ENCODE data around the gene DBT.
A peak's percentile ranks its signal among the peaks of the same experiment; 100 is the strongest.

The DBT gene

DNA sequence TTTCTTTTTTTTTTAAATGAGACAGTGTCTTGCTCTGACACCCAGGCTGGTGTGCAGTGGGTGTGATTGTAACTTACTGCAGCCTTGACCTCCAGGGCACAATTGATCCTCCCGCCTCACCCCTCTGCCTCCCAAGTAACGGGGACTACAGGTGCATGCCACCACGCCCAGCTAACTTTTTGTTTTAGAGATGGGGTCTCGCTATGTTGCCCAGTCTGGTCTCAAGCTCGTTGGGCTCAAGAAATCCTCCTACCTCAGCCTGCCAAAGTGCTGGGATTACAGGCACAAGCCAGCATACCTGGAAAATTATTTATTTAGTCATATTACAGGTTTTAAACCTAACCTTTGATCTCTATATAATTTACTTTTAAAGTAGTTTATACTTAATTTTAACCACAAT lies 84.9 kb downstream of the DBT start:
- ATAC-seq: no peak
- no peak for TF ChIP-seq ARNTL (CRISPR knock-in tag; IDR thresholded peaks at IDR 0.05; ENCODE audit: borderline replicate concordance, low read depth)
- TF ChIP-seq, protein P1, sequence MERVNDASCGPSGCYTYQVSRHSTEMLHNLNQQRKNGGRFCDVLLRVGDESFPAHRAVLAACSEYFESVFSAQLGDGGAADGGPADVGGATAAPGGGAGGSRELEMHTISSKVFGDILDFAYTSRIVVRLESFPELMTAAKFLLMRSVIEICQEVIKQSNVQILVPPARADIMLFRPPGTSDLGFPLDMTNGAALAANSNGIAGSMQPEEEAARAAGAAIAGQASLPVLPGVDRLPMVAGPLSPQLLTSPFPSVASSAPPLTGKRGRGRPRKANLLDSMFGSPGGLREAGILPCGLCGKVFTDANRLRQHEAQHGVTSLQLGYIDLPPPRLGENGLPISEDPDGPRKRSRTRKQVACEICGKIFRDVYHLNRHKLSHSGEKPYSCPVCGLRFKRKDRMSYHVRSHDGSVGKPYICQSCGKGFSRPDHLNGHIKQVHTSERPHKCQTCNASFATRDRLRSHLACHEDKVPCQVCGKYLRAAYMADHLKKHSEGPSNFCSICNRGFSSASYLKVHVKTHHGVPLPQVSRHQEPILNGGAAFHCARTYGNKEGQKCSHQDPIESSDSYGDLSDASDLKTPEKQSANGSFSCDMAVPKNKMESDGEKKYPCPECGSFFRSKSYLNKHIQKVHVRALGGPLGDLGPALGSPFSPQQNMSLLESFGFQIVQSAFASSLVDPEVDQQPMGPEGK (CRISPR knock-in tag; IDR thresholded peaks at IDR 0.05; ENCODE audit: borderline replicate concordance): no peak
- TF ChIP-seq RARB (CRISPR knock-in tag; IDR thresholded peaks at IDR 0.05): no peak
- no peak for TF ChIP-seq ESRRG (CRISPR knock-in tag; IDR thresholded peaks at IDR 0.05)
- TF ChIP-seq ZFP30 (CRISPR knock-in tag; IDR thresholded peaks at IDR 0.05): no peak
- no peak for TF ChIP-seq GLIS3 (CRISPR knock-in tag; IDR thresholded peaks at IDR 0.05)
- TF ChIP-seq CSDC2 (CRISPR knock-in tag; IDR thresholded peaks at IDR 0.05): no peak
- TF ChIP-seq, protein P2, sequence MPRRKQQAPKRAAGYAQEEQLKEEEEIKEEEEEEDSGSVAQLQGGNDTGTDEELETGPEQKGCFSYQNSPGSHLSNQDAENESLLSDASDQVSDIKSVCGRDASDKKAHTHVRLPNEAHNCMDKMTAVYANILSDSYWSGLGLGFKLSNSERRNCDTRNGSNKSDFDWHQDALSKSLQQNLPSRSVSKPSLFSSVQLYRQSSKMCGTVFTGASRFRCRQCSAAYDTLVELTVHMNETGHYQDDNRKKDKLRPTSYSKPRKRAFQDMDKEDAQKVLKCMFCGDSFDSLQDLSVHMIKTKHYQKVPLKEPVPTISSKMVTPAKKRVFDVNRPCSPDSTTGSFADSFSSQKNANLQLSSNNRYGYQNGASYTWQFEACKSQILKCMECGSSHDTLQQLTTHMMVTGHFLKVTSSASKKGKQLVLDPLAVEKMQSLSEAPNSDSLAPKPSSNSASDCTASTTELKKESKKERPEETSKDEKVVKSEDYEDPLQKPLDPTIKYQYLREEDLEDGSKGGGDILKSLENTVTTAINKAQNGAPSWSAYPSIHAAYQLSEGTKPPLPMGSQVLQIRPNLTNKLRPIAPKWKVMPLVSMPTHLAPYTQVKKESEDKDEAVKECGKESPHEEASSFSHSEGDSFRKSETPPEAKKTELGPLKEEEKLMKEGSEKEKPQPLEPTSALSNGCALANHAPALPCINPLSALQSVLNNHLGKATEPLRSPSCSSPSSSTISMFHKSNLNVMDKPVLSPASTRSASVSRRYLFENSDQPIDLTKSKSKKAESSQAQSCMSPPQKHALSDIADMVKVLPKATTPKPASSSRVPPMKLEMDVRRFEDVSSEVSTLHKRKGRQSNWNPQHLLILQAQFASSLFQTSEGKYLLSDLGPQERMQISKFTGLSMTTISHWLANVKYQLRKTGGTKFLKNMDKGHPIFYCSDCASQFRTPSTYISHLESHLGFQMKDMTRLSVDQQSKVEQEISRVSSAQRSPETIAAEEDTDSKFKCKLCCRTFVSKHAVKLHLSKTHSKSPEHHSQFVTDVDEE (CRISPR knock-in tag; IDR thresholded peaks at IDR 0.05): no peak
- TF ChIP-seq ZC3H10 (CRISPR knock-in tag; IDR thresholded peaks at IDR 0.05): no peak
- TF ChIP-seq ZNF70 (CRISPR knock-in tag; IDR thresholded peaks at IDR 0.05): no peak
- TF ChIP-seq TCF4 (CRISPR knock-in tag; IDR thresholded peaks at IDR 0.05; ENCODE audit: borderline replicate concordance): no peak
- TF ChIP-seq, protein P3, sequence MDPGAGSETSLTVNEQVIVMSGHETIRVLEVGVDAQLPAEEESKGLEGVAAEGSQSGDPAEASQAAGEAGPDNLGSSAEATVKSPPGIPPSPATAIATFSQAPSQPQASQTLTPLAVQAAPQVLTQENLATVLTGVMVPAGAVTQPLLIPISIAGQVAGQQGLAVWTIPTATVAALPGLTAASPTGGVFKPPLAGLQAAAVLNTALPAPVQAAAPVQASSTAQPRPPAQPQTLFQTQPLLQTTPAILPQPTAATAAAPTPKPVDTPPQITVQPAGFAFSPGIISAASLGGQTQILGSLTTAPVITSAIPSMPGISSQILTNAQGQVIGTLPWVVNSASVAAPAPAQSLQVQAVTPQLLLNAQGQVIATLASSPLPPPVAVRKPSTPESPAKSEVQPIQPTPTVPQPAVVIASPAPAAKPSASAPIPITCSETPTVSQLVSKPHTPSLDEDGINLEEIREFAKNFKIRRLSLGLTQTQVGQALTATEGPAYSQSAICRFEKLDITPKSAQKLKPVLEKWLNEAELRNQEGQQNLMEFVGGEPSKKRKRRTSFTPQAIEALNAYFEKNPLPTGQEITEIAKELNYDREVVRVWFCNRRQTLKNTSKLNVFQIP (CRISPR knock-in tag; IDR thresholded peaks at IDR 0.05; ENCODE audit: borderline replicate concordance, low read depth): no peak
- TF ChIP-seq ISL1 (CRISPR knock-in tag; IDR thresholded peaks at IDR 0.05): no peak
- no peak for TF ChIP-seq OSR1 (CRISPR knock-in tag; IDR thresholded peaks at IDR 0.05)
- TF ChIP-seq SNAI2 (CRISPR knock-in tag; IDR thresholded peaks at IDR 0.05): no peak

DNA sequence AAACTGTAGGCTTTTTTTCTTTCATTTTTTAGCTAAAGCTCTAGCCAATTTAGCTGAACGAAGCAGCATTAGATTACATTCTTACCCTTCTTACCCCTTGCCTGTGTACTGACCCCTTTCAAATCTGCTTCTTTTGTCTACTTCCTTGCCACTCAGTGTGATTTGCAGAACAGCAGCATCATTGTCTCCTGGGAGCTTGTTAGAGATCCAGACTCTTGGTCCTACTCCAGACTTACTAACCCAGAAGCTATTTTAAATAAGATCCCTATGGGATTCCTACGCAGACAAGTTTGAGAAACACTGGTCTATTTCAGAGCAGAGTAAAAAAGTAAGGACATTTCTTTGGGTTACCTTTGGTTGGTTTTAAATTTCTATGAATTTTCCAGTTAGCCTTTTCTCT lies 85.4 kb downstream of the DBT start:
- TF ChIP-seq GLIS3 (CRISPR knock-in tag; IDR thresholded peaks at IDR 0.05) (no peak), PPARA (CRISPR knock-in tag; IDR thresholded peaks at IDR 0.05; ENCODE audit: borderline replicate concordance) (no peak), BACH2 (CRISPR knock-in tag; IDR thresholded peaks at IDR 0.05; ENCODE audit: borderline replicate concordance) (no peak), ARNTL (CRISPR knock-in tag; IDR thresholded peaks at IDR 0.05; ENCODE audit: borderline replicate concordance, low read depth) (no peak), ZFP3 (CRISPR knock-in tag; IDR thresholded peaks at IDR 0.05) (no peak), OSR1 (CRISPR knock-in tag; IDR thresholded peaks at IDR 0.05) (no peak), TCF4 (CRISPR knock-in tag; IDR thresholded peaks at IDR 0.05; ENCODE audit: borderline replicate concordance) (no peak), ZNF70 (CRISPR knock-in tag; IDR thresholded peaks at IDR 0.05) (no peak), ZFP30 (CRISPR knock-in tag; IDR thresholded peaks at IDR 0.05) (no peak), CSDC2 (CRISPR knock-in tag; IDR thresholded peaks at IDR 0.05) (no peak), TOX (CRISPR knock-in tag; IDR thresholded peaks at IDR 0.05; ENCODE audit: borderline replicate concordance) (no peak), SNAI2 (CRISPR knock-in tag; IDR thresholded peaks at IDR 0.05) (no peak)
- TF ChIP-seq, protein P4, sequence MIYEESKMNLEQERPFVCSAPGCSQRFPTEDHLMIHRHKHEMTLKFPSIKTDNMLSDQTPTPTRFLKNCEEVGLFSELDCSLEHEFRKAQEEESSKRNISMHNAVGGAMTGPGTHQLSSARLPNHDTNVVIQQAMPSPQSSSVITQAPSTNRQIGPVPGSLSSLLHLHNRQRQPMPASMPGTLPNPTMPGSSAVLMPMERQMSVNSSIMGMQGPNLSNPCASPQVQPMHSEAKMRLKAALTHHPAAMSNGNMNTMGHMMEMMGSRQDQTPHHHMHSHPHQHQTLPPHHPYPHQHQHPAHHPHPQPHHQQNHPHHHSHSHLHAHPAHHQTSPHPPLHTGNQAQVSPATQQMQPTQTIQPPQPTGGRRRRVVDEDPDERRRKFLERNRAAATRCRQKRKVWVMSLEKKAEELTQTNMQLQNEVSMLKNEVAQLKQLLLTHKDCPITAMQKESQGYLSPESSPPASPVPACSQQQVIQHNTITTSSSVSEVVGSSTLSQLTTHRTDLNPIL (CRISPR knock-in tag; IDR thresholded peaks at IDR 0.05; ENCODE audit: low read depth): no peak
- TF ChIP-seq, protein P5, sequence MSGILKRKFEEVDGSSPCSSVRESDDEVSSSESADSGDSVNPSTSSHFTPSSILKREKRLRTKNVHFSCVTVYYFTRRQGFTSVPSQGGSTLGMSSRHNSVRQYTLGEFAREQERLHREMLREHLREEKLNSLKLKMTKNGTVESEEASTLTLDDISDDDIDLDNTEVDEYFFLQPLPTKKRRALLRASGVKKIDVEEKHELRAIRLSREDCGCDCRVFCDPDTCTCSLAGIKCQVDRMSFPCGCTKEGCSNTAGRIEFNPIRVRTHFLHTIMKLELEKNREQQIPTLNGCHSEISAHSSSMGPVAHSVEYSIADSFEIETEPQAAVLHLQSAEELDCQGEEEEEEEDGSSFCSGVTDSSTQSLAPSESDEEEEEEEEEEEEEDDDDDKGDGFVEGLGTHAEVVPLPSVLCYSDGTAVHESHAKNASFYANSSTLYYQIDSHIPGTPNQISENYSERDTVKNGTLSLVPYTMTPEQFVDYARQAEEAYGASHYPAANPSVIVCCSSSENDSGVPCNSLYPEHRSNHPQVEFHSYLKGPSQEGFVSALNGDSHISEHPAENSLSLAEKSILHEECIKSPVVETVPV (CRISPR knock-in tag; IDR thresholded peaks at IDR 0.05): no peak
- TF ChIP-seq, protein P2 (CRISPR knock-in tag; IDR thresholded peaks at IDR 0.05): no peak
- TF ChIP-seq, protein P1 (CRISPR knock-in tag; IDR thresholded peaks at IDR 0.05; ENCODE audit: borderline replicate concordance): no peak
- ATAC-seq: peak; percentile 26; the same call in 2 of the 3 replicates

Data from SK-N-SH treated with all-trans-retinoic acid at 6 μM for 48 hours (cell line).